Neural progenitor cell (in vitro differentiated cells): ENCODE data around the gene TRAF5. TPM values are rescaled to one million over a fixed set of nuclear protein-coding genes. Genes with fewer than 3 reads are reported as not detected.

Source experiments
- DNase-seq: peaks from one replicate; pipeline ENCODE4 v3.0.0-alpha.2; 2016; ENCODE audit warnings: low spot score
- H2AFZ ChIP-seq: fragments of 200-600 bp; sonication (generic); replicated peaks from 2 replicates; pipeline ENCODE4 v1.6.1; 2016; ENCODE audit warnings: antibody characterized with exemption
- H3F3A ChIP-seq: fragments of 200-600 bp; sonication (generic); 2 replicates; pipeline ENCODE4 v1.6.1; 2016; ENCODE audit warnings: antibody characterized with exemption, low read depth
- H3K27ac ChIP-seq: fragments of 200-600 bp; sonication (generic); 2 replicates; pipeline ENCODE4 v1.5.1; 2016; ENCODE audit warnings: mild to moderate bottlenecking
- H3K27me3 ChIP-seq: fragments of 200-600 bp; sonication (generic); 2 replicates; pipeline ENCODE4 v1.6.1; 2016; ENCODE audit warnings: mild to moderate bottlenecking, moderate library complexity
- H3K36me3 ChIP-seq: fragments of 200-600 bp; sonication (generic); 2 replicates; pipeline ENCODE4 v1.5.1; 2016
- H3K4me1 ChIP-seq: fragments of 200-600 bp; sonication (generic); 2 replicates; pipeline ENCODE4 v1.6.1; 2016; ENCODE audit warnings: mixed run types
- H3K4me2 ChIP-seq: fragments of 200-600 bp; sonication (generic); 2 replicates; pipeline ENCODE4 v1.6.1; 2016
- H3K4me3 ChIP-seq: fragments of 200-600 bp; sonication (generic); 2 replicates; pipeline ENCODE4 v1.5.1; 2016
- H3K79me2 ChIP-seq: fragments of 200-600 bp; sonication (generic); 2 replicates; pipeline ENCODE4 v1.6.1; 2016; ENCODE audit warnings: low read depth
- H3K9ac ChIP-seq: fragments of 200-600 bp; sonication (generic); 2 replicates; pipeline ENCODE4 v1.6.1; 2016
- H3K9me3 ChIP-seq: fragments of 200-600 bp; sonication (generic); 2 replicates; pipeline ENCODE4 v1.5.1; 2016; ENCODE audit warnings: low read depth
- H4K20me1 ChIP-seq: fragments of 200-600 bp; sonication (generic); 2 replicates; pipeline ENCODE4 v1.6.1; 2016; ENCODE audit warnings: low read depth
- H3K27ac Mint-ChIP-seq: 3 replicates; pipeline ENCODE4 v1.8.0; 2021; ENCODE audit warnings: mixed read lengths
- H3K27me3 Mint-ChIP-seq: 2 replicates; pipeline ENCODE4 v1.8.0; 2022; ENCODE audit warnings: low read depth, mild to moderate bottlenecking, inconsistent platforms, moderate library complexity, mixed read lengths; ENCODE audit not compliant: insufficient read depth
- H3K36me3 Mint-ChIP-seq: 3 replicates; pipeline ENCODE4 v1.8.0; 2021; ENCODE audit warnings: mixed read lengths
- H3K4me1 Mint-ChIP-seq: 3 replicates; pipeline ENCODE4 v1.8.0; 2021; ENCODE audit warnings: mixed read lengths
- H3K4me3 Mint-ChIP-seq: 3 replicates; pipeline ENCODE4 v1.8.0; 2021; ENCODE audit warnings: mild to moderate bottlenecking, moderate library complexity, mixed read lengths
- H3K9me3 Mint-ChIP-seq: 3 replicates; pipeline ENCODE4 v1.8.0; 2020; ENCODE audit warnings: mixed read lengths
- CTCF ChIP-seq: fragments of 200-600 bp; sonication (generic); IDR thresholded peaks from 2 replicates; pipeline ENCODE4 v1.5.1; 2017; ENCODE audit warnings: antibody characterized with exemption, mild to moderate bottlenecking
- EZH2 ChIP-seq: fragments of 200-600 bp; sonication (generic); IDR thresholded peaks from 2 replicates; pipeline ENCODE4 v1.6.1; 2017; ENCODE audit warnings: antibody characterized with exemption, mild to moderate bottlenecking, moderate library complexity
- EZH2phosphoT487 ChIP-seq: fragments of 200-600 bp; sonication (generic); IDR thresholded peaks from 2 replicates; pipeline ENCODE4 v1.6.1; 2017; ENCODE audit warnings: antibody characterized with exemption
- total RNA-seq: library from RNA; depleted of rRNA; stranded (reverse); fragments of >200 nt; gene quantifications from 2 replicates; pipeline ENCODE4 v1.2.3, GENCODE V29; 2015; ENCODE audit warnings: low replicate concordance

Gene TRAF5
- 28.3 and 36.0 TPM in 2 replicates for total RNA-seq

DNA sequence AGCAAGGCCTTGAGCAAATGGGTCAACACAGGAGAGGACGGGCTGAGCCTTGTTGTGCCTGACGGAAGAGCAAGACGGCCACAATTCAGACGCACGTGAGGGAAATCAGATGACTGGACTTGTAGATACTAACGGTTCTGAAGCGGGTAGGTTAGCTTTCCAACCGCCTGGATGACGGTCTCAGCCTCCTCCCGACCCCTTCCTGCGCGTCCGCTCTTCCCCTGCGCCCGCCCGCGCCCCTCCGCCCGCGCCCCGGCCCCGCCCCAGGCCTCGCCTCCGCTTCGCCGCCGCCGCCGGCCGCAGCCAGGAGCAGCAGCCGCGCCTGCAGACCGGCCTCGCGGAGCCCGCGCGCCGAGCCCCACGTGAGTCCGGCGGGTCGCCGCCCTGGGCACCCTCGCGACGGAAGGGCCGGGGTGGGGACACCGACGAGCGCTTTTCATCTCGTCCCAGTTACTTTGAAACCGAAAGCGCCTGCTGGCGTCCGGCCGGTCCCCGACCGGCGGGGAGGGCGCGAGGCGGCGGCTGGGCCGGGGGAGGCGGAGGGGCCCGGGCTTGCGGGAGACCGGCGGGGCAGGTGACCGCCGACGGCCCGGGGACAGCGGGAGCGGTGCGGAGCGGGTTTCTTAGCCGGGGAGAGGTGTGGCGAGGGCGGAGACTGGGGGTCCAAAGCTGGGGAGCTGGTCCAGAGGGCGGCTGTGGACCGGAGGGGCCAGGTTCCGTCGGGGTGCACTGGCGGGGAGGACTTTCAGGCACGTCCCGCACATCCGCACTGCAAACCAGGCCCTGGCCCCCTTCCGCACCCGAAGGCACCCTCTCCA, at the start of gene TRAF5:
TSS of gene TRAF5 (plus strand) at position 306 of the 818 bp plus-strand sequence. CDS start 26,407 bp downstream, outside the sequence.
- H3K4me3 Mint-ChIP-seq, result peak within 1 kb of the TSS; percentile 88
- DNase-seq, result peak; percentile 79
- Histone ChIP-seq H3K27me3 (peaks cover 25% of the 10 kb centered on the region), H3K27ac (no peak within 1 kb of the TSS), H3K9ac (no peak within 1 kb of the TSS), H3K9me3 (no peaks in the 10 kb centered on the region), H3K36me3 (no peaks in the 10 kb centered on the region), H3K79me2 (peaks cover 37% of the 10 kb centered on the region), H3K4me1 (peaks cover 30% of the 10 kb centered on the region), H3K4me2 (peak within 1 kb of the TSS; percentile 72), H3F3A (peaks cover 21% of the 10 kb centered on the region), H3K4me3 (peak within 1 kb of the TSS; percentile 80), H4K20me1 (peaks cover 12% of the 10 kb centered on the region), H2AFZ (peak within 1 kb of the TSS; percentile 98)
- no peaks in the 10 kb centered on the region for H3K9me3 Mint-ChIP-seq
- H3K4me1 Mint-ChIP-seq, result peaks cover 44% of the 10 kb centered on the region
- TF ChIP-seq EZH2phosphoT487, result no peak
- no peak for TF ChIP-seq CTCF
- no peak for TF ChIP-seq EZH2
- H3K27me3 Mint-ChIP-seq, result peaks cover 12% of the 10 kb centered on the region
- H3K36me3 Mint-ChIP-seq, result no peaks in the 10 kb centered on the region
- H3K27ac Mint-ChIP-seq, result peak within 1 kb of the TSS; percentile 86

DNA sequence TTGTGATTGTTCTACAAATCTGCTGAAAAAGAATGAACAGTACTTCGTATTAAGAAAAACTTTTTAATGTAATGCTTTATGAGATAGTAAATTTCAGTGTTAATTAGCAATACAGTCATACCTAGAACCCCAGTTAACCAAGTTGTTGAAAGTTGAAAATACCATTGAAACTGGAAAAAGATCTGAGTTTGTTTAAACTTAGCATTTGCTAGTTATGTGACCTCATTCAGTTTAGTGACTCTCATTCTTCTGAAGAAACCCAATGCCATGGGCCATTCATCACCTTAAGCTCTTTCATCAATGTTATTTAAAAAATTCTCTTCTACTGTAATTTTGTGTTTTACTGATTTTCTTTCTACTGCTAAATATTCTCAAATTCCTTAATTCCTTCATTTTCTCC, 47.3 kb upstream of the TRAF5 start:
- H3K36me3 ChIP-seq, result peaks cover 25% of the 10 kb centered on the region

GRCh38 chr1:211280910-211281309, 45.7 kb upstream of the TRAF5 start:
- TF ChIP-seq EZH2phosphoT487 (no peak), CTCF (no peak), EZH2 (no peak)
- Mint-ChIP-seq H3K27me3 (no peaks in the 10 kb centered on the region), H3K36me3 (peaks cover 11% of the 10 kb centered on the region), H3K4me1 (no peaks in the 10 kb centered on the region), H3K4me3 (no peak overlapping the region), H3K27ac (no peak overlapping the region), H3K9me3 (no peaks in the 10 kb centered on the region)
- H3K27ac ChIP-seq, result peak overlapping the region; percentile 65
- no peaks in the 10 kb centered on the region for H3K79me2 ChIP-seq
- H2AFZ ChIP-seq, result no peak overlapping the region
- H3K4me1 ChIP-seq, result peaks cover 9% of the 10 kb centered on the region
- H3K9ac ChIP-seq, result no peak overlapping the region
- DNase-seq, result no peak
- H3K4me2 ChIP-seq, result peak overlapping the region; percentile 17
- H3K4me3 ChIP-seq, result no peak overlapping the region
- peaks cover 4% of the 10 kb centered on the region for H3F3A ChIP-seq
- peaks cover 9% of the 10 kb centered on the region for H3K36me3 ChIP-seq
- no peaks in the 10 kb centered on the region for H3K27me3 ChIP-seq
- H4K20me1 ChIP-seq, result peaks cover 2% of the 10 kb centered on the region
- no peaks in the 10 kb centered on the region for H3K9me3 ChIP-seq

More for the DNA sequence above, 47.3 kb upstream of the TRAF5 start:
- Mint-ChIP-seq H3K27ac (no peak overlapping the region), H3K4me3 (no peak overlapping the region), H3K27me3 (no peaks in the 10 kb centered on the region), H3K9me3 (no peaks in the 10 kb centered on the region), H3K36me3 (peaks cover 6% of the 10 kb centered on the region), H3K4me1 (no peaks in the 10 kb centered on the region)
- Histone ChIP-seq H3K9ac (no peak overlapping the region), H3K4me3 (no peak overlapping the region), H3K4me1 (peaks cover 9% of the 10 kb centered on the region), H4K20me1 (peaks cover 2% of the 10 kb centered on the region), H3K27me3 (no peaks in the 10 kb centered on the region), H3K9me3 (no peaks in the 10 kb centered on the region), H3K27ac (no peak overlapping the region), H3K79me2 (no peaks in the 10 kb centered on the region), H3K4me2 (no peak overlapping the region), H3F3A (peaks cover 4% of the 10 kb centered on the region), H2AFZ (no peak overlapping the region)
- no peak for TF ChIP-seq EZH2phosphoT487
- TF ChIP-seq EZH2, result no peak
- no peak for TF ChIP-seq CTCF
- DNase-seq, result no peak
